LoVo (cell line): ENCODE results near the gene TEX38.
"Not testable (repeated sequence)": the region's sequence is repeated elsewhere in the genome, so short reads cannot be mapped to it uniquely, and the experiment has no call there.

Source experiments
- DNase-seq: peaks from one replicate; pipeline ENCODE4 v3.0.0-alpha.2; 2016; ENCODE audit warnings: low spot score

TEX38 gene

GRCh38 chr1:46655848-46656247 is 15.8 kb upstream of the TEX38 start:
- no peak for DNase-seq

GRCh38 chr1:46656643-46657042 is 15.0 kb upstream of the TEX38 start:
- no peak for DNase-seq

GRCh38 chr1:46657775-46658174 is 13.9 kb upstream of the TEX38 start:
- DNase-seq: no peak

DNA sequence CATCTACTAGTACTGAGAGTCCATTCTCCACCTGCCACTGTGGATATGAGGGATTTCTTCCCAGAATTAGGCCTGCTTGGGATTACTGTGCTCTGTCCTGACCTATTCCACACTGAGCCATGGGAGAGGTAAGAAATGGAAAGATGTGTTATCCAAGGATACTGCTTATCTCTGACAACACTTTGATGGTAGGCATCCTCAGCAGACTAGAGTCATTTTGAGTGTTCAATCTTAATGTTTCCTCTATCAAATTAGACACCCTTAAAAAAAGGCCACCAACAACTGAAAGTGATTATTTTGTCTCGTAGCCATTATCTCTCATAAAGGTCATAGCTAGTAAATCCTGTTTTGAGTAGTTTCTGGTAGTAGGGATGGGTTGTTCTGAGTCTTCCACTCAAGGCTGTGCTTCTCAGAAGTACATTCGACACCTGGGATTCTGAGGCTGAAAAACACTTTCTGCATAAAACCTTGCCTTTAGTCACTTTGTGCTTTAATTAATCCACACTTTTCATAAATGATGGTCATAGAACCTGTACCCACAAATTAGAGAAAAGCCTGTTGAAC is 12.3 kb upstream of the TEX38 start:
- DNase-seq: no peak

DNA sequence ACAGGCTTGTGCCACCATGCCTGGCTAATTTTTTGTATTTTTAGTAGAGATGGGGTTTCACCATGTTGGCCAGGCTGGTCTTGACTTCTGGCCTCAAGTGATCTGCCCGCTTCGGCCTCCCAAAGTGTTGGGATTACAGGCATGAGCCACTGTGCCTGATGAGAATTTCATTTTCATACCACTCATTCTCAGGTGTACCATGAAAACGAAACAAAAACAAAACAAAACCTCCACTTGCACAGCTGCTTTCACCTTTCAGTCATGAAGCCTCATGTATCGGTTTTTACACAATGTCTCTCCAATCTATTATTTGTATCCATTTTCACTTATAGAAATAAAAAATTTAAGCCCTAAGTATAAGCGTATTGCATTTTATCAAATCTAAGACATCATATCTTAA is 11.5 kb upstream of the TEX38 start:
- DNase-seq: not testable (repeated sequence)

DNA sequence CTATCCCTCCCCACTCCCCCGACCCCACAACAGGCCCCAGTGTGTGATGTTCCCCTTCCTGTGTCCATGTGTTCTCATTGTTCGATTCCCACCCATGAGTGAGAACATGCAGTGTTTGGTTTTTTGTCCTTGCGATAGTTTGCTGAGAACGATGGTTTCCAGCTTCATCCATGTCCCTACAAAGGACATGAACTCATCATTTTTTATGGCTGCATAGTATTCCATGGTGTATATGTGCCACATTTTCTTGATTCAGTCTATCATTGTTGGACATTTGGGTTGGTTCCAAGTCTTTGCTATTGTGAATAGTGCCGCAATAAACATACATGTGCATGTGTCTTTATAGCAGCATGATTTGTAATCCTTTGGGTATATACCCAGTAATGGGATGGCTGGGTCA is 8.7 kb upstream of the TEX38 start:
- DNase-seq: not testable (repeated sequence)

DNA sequence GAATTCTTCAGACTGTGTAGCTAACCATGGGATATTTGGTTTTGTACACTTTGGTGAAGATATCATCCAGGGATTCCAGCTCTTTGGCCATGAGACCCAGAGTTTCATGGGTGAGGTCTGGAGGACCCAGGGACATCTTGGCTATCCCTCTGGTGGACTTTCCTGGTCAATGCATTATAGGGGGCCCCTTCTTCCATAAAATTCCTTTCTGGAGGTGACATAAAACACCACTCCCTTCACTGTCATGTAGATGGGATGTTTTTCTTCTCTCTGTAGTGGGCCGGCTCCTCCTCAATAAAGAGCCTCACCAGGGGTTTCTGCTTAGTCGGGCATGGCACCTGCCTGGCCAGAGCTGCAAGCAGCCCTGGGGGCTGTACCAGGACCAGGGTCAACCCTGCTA is 5.7 kb upstream of the TEX38 start:
- no peak for DNase-seq

GRCh38 chr1:46667782-46668760 is 3.6 kb upstream of the TEX38 start, which contains the start of gene ATPAF1:
TSS of gene ATPAF1 (minus strand) at chr1:46668364. CDS start at chr1:46668322, 42 bp downstream.
- peak; percentile 74 for DNase-seq

DNA sequence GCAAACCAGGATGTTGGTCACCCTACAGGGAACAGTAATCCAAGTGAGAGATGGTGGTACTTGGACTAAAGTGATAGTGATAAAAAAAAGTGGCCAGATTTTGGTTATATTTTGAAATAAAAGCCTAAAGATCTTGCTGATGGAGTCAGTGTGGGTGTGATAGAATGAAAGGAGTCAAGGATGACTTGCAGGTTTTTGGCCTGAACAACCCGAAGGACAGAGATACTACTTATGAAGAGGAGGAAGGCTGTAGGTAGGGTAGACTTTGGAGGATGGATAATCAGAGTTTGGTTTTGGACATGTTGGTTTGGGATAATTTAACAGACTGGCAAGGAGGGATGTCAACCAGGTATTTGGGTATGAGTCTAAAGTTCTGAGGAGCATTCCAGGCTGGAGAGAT is 1.5 kb upstream of the TEX38 start:
- DNase-seq: no peak

GRCh38 chr1:46672696-46673095 is 1.0 kb downstream of the TEX38 start:
- DNase-seq: no peak

DNA sequence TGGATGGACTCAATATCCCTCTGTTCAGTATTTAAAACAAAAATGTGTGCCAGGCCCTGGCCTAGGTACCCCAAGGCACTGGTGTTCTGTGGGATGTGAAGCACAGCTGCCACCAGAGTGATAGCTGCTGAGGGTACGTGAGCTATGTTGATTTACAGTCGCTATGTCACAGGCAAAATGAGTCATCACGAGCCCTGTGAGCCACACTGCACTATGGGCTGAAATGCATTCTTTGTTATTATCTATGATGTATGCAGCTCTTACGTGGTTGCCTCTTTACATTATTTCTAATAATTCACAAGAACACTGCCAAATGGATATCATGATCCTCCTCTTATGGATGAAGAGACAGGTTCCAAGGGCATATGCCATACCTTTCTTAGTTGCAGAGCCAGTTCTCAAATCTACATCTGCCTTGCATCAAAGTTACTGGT is 2.1 kb downstream of the TEX38 start:
- no peak for DNase-seq

DNA sequence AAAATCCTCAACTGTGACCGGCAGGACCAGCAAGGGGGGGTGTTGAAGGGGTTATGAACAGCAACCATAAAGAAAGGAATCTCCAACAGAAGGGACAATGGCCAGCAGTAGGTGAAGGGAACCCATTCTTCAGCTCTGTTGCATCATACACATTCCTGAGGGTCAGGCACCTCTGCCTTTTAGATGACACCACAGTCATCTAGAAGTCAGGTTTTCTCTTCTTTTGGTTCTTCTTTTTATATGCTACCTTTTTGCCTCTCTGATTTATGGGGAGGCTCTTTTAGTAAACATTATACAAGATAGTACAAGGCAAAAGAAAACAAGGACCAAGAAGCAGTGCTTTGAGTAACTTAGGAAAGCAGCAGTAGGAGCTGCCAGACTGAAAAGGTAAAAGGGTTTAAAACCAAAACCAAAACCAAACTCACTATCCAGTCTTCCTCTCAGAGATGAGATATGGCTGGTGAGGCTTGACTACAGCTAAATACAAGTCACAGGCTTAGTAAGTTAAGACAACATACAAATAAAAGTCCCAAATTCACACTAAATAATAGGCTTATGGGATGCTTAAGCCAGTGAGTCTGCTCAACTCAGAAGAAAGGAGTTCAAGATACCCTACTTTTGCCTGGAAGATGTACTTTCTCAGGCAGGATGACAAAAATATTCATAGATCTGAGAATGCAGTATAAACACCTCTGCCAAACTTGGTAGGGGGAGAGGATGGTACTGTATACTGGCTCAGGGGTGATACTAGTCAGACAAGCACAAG is 4.1 kb downstream of the TEX38 start:
- no peak for DNase-seq

DNA sequence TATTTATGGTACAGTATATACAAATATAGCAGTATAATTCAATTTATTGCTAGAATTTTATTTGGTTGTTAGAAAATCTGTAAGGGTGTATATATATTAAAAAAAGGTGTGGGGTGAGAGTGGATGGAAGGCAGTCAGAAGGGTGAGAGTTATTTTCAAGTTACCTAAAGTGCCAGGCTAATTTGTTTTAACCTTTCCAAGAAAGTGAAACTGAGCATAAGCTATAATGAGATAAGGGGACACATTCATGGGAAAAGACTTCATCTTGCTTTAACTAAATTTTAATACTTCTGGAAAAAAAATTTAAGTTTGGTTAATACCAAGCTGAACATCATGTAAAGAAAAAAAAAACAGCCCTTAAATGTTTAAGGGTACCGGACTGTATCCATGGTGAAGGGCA is 4.9 kb downstream of the TEX38 start:
- DNase-seq: no peak

DNA sequence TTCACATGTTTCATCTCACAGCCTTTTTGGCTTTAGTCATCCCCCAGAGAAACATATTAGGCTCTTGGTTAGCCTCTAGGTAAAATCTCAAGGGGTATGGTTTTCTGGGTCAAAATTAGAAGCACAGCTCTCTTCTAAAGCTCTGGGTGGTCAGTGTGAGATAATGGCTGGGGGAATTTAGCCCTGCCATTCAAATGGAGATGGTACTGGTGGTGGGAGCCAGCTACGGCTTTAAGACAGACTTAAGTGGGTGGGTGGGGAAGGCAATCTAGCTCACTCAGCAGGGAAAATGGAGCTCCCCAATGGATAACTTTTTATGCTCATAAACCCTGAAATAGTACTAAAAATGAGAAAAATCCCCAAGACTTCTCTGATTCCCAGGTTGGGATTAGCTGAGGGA is 5.7 kb downstream of the TEX38 start:
- no peak for DNase-seq

DNA sequence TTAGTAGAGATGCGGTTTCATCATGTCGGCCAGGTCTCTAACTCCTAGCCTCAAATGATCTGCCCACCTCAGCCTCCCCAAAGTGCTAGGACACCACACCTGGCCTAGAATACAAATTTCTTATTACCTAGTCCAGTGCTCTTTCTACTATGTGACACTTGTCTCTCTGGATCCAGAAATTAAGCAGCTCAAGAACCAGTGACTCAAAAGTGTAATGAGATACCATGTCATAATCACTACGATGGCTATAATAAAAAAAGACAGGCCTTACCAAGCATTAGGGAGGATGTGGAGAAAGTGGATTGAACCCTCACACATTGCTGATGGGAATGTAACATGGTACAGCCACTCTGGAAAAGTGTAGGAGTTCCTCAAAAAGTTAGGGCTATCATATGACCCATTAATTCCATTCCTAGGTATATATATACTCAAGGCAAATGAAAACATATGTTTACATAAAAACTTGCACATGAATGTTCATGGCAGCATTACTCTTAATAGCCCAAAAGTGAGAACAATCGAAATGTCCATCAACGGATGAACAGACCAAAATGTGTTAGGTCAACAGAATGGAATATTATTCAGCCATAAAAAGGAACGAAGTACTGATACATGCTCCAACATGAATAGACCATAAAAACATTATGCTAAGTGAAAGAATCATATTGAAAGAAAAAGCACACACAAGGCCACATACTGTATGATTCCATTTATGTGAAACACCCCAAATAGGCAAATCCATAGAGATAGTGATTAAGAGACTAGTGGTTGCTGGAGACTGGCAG is 8.3 kb downstream of the TEX38 start:
- no peak for DNase-seq

DNA sequence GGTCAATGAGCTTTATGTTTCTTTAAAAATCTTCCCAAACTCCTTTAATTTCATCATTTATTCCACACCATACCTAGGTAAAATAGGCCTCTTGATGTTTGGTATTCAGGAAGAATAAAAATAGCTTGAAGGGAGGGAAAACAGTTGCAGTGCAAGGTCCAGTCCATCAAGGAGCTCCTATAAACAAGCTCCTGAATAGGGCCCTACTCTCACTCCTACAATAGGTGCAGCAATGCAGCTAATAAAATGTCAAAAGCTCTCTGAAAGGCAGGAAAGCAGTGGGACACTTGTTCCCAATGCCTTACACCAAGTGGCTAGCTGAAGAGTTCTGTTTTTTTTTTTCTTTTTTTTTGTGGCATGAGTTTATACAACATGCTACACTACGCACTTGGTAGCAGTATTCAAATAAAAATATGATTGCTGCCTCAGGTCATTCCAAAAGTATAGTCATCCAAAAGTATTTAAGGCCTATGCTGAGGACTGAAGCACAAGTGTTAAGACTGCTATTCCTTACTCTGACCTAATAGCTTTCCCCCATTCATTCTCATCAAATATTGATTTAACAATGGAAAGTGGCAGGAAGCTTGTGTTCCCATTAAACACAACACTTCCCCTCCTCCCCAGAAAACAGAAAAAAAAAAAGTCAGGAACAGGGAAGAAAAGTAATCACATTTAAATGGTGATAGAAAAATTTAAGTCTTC is 9.8 kb downstream of the TEX38 start:
- DNase-seq: no peak

DNA sequence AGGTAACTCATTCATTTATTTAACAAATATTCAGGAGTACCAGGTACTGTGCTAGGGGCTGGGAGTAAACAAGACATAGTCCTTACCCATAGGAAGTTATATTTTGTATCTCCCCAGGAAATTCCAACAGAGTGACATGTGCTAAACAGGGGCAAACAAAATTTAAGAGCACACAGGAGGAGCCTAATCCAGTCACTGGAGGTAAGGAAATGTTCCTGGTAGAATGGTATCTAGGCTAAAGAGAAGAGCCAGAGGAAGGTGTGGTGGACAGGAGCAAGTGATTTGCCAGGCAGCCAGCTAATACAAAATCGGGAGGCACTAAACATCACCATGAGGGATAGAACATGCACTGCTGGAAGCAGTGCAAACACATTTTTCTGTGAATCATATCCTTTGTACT is 10.4 kb downstream of the TEX38 start:
- DNase-seq: no peak

- DNase-seq: no peak
Observed at GRCh38 chr1:46684670-46685069, 13.0 kb downstream of the TEX38 start.

GRCh38 chr1:46686255-46686654 is 14.6 kb downstream of the TEX38 start:
- DNase-seq: no peak

DNA sequence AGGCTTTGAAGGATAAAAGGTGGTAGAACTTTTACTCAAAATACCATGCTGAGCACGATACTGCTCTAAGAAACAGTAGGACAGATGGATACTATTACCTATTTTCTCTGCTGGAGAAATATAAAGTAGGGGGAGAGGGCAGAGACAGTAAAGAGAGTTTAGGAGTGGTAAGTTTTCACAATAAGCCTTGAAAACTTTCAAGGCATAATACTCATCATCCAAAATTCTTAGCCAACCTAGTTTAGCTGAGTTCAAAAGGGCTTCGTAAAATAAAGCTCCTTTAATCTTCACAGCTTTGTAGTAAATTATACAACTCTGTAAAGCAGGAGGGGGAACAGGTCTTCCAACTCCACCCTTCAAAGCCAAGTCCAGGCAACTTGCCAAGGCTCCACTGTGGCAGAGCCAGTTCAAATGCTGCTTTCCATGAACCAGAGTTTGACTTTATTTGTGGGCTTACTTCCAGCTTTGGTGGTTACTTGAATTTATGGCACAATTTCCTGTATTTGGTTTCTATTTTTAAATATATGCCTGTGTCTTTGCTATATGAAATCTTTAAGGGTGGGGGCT is 15.5 kb downstream of the TEX38 start:
- DNase-seq: peak; percentile 79
